ENCODE data around the gene UPK3BL2.
"Not testable (repeated sequence)": the region's sequence is repeated elsewhere in the genome, so short reads cannot be mapped to it uniquely, and the experiment has no call there.

- not testable (repeated sequence) for TF ChIP-seq GABPA (IDR thresholded peaks at IDR 0.05; ENCODE audit: low read depth); CTCF (IDR thresholded peaks at IDR 0.05; ENCODE audit: insufficient read depth, low read length)
- TF ChIP-seq, protein P1, sequence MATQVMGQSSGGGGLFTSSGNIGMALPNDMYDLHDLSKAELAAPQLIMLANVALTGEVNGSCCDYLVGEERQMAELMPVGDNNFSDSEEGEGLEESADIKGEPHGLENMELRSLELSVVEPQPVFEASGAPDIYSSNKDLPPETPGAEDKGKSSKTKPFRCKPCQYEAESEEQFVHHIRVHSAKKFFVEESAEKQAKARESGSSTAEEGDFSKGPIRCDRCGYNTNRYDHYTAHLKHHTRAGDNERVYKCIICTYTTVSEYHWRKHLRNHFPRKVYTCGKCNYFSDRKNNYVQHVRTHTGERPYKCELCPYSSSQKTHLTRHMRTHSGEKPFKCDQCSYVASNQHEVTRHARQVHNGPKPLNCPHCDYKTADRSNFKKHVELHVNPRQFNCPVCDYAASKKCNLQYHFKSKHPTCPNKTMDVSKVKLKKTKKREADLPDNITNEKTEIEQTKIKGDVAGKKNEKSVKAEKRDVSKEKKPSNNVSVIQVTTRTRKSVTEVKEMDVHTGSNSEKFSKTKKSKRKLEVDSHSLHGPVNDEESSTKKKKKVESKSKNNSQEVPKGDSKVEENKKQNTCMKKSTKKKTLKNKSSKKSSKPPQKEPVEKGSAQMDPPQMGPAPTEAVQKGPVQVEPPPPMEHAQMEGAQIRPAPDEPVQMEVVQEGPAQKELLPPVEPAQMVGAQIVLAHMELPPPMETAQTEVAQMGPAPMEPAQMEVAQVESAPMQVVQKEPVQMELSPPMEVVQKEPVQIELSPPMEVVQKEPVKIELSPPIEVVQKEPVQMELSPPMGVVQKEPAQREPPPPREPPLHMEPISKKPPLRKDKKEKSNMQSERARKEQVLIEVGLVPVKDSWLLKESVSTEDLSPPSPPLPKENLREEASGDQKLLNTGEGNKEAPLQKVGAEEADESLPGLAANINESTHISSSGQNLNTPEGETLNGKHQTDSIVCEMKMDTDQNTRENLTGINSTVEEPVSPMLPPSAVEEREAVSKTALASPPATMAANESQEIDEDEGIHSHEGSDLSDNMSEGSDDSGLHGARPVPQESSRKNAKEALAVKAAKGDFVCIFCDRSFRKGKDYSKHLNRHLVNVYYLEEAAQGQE (IDR thresholded peaks at IDR 0.05; ENCODE audit: insufficient replicate concordance, low read depth): not testable (repeated sequence)
These were observed 40.4 kb downstream of the UPK3BL2 start for GRCh38 chr7:102503141-102503540.

Measured in HL-60 (cell line).